ENCODE measurements around the gene PPARG. TPM values are rescaled to one million over a fixed set of nuclear protein-coding genes. Genes with fewer than 3 reads are reported as not detected.

PPARG gene
- total and polyA plus RNA-seq, 4 donors: 5.2 to 15.7 (median 7.0) TPM

DNA sequence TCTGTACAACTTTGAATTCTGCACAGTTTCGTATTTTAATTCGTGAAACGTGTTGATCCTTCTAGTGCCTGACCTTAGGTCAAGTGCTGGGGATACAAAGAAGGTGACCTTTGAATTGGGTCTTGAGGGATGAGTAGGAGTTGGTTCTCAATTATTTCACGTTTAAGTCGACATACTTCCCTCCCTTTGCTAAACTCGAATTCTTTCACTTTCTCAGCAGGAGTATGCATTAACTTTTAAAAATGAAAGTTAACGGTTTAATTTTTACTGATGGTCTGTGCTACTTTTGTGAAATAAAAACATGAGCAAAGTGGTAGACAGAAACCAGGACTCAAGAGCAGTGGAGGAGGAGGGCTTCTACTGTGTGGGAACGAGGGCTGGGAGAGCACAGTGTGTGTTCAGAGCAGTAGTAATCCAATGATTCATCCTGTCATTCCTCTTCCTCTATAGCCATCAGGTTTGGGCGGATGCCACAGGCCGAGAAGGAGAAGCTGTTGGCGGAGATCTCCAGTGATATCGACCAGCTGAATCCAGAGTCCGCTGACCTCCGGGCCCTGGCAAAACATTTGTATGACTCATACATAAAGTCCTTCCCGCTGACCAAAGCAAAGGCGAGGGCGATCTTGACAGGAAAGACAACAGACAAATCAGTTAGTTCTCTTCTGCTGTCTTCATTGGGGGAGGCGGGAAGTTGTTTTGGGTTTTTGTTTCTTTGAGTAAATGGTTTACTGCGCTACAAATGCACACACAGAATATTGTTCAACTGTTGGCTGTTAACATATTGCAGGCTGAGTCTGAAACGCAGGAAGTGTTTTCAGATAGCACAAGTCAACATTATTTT, 116.8 kb downstream of the PPARG start:
- H3K4me3 ChIP-seq (ENCODE audit: low read depth in 1 of 3, low read length in 3 of 3): peak overlapping the region; percentile 46 to 64 (median 49)
- WGBS: 17% methylated on average over 20 of the region's 20 CpGs

More for the DNA sequence above, 116.8 kb downstream of the PPARG start:
- peaks cover 7 to 46% (median 42%) of the 10 kb centered on the region in 4 donors for H3K4me1 ChIP-seq (ENCODE audit: control insufficient read depth in 4 of 4, insufficient read depth in 4 of 4, low read length in 3 of 4)
- TF ChIP-seq FOXA2 (IDR thresholded peaks at IDR 0.05): peak; percentile 35
- peak; percentile 97 for TF ChIP-seq HNF4A (conservative IDR thresholded peaks at IDR 0.05)
- TF ChIP-seq NR2F2 (IDR thresholded peaks at IDR 0.05): peak; percentile 96
- TF ChIP-seq, protein P1, sequence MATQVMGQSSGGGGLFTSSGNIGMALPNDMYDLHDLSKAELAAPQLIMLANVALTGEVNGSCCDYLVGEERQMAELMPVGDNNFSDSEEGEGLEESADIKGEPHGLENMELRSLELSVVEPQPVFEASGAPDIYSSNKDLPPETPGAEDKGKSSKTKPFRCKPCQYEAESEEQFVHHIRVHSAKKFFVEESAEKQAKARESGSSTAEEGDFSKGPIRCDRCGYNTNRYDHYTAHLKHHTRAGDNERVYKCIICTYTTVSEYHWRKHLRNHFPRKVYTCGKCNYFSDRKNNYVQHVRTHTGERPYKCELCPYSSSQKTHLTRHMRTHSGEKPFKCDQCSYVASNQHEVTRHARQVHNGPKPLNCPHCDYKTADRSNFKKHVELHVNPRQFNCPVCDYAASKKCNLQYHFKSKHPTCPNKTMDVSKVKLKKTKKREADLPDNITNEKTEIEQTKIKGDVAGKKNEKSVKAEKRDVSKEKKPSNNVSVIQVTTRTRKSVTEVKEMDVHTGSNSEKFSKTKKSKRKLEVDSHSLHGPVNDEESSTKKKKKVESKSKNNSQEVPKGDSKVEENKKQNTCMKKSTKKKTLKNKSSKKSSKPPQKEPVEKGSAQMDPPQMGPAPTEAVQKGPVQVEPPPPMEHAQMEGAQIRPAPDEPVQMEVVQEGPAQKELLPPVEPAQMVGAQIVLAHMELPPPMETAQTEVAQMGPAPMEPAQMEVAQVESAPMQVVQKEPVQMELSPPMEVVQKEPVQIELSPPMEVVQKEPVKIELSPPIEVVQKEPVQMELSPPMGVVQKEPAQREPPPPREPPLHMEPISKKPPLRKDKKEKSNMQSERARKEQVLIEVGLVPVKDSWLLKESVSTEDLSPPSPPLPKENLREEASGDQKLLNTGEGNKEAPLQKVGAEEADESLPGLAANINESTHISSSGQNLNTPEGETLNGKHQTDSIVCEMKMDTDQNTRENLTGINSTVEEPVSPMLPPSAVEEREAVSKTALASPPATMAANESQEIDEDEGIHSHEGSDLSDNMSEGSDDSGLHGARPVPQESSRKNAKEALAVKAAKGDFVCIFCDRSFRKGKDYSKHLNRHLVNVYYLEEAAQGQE (IDR thresholded peaks at IDR 0.05): peak; percentile 64
- peak; percentile 69 to 76 for TF ChIP-seq RAD21 (IDR thresholded peaks at IDR 0.05)
- TF ChIP-seq, protein P2, sequence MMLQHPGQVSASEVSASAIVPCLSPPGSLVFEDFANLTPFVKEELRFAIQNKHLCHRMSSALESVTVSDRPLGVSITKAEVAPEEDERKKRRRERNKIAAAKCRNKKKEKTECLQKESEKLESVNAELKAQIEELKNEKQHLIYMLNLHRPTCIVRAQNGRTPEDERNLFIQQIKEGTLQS (IDR thresholded peaks at IDR 0.05): peak; percentile 98
- peak; percentile 100 for TF ChIP-seq JUND (IDR thresholded peaks at IDR 0.05)
- peak; percentile 89 for TF ChIP-seq TAF1 (conservative IDR thresholded peaks at IDR 0.05)
- peak; percentile 82 for TF ChIP-seq YY1 (IDR thresholded peaks at IDR 0.05)
- TF ChIP-seq, protein P3, sequence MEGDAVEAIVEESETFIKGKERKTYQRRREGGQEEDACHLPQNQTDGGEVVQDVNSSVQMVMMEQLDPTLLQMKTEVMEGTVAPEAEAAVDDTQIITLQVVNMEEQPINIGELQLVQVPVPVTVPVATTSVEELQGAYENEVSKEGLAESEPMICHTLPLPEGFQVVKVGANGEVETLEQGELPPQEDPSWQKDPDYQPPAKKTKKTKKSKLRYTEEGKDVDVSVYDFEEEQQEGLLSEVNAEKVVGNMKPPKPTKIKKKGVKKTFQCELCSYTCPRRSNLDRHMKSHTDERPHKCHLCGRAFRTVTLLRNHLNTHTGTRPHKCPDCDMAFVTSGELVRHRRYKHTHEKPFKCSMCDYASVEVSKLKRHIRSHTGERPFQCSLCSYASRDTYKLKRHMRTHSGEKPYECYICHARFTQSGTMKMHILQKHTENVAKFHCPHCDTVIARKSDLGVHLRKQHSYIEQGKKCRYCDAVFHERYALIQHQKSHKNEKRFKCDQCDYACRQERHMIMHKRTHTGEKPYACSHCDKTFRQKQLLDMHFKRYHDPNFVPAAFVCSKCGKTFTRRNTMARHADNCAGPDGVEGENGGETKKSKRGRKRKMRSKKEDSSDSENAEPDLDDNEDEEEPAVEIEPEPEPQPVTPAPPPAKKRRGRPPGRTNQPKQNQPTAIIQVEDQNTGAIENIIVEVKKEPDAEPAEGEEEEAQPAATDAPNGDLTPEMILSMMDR (IDR thresholded peaks at IDR 0.05; ENCODE audit: low read depth, low read length, missing input control): no peak
- no peak for TF ChIP-seq FOXA1 (IDR thresholded peaks at IDR 0.05)
- TF ChIP-seq, protein P4, sequence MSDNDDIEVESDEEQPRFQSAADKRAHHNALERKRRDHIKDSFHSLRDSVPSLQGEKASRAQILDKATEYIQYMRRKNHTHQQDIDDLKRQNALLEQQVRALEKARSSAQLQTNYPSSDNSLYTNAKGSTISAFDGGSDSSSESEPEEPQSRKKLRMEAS (IDR thresholded peaks at IDR 0.05): peak; percentile 91
- peak in 1 of 2 donors; percentile 69 for TF ChIP-seq GABPA (IDR thresholded peaks at IDR 0.05 in 1 of 2, conservative IDR thresholded peaks at IDR 0.05 in 1 of 2)
- peak; percentile 93 for TF ChIP-seq HNF4G (IDR thresholded peaks at IDR 0.05)
- peak; percentile 95 for TF ChIP-seq SP1 (IDR thresholded peaks at IDR 0.05)
- TF ChIP-seq EGR1 (IDR thresholded peaks at IDR 0.05; ENCODE audit: low read depth in 2 of 2): peak in 1 of 2 donors; percentile 84
- peak; percentile 96 for TF ChIP-seq RXRA (IDR thresholded peaks at IDR 0.05)
- TF ChIP-seq, protein P5, sequence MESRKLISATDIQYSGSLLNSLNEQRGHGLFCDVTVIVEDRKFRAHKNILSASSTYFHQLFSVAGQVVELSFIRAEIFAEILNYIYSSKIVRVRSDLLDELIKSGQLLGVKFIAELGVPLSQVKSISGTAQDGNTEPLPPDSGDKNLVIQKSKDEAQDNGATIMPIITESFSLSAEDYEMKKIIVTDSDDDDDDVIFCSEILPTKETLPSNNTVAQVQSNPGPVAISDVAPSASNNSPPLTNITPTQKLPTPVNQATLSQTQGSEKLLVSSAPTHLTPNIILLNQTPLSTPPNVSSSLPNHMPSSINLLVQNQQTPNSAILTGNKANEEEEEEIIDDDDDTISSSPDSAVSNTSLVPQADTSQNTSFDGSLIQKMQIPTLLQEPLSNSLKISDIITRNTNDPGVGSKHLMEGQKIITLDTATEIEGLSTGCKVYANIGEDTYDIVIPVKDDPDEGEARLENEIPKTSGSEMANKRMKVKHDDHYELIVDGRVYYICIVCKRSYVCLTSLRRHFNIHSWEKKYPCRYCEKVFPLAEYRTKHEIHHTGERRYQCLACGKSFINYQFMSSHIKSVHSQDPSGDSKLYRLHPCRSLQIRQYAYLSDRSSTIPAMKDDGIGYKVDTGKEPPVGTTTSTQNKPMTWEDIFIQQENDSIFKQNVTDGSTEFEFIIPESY (IDR thresholded peaks at IDR 0.05): peak; percentile 79
- H3K36me3 ChIP-seq (ENCODE audit: control insufficient read depth in 4 of 4, insufficient read depth in 3 of 4, low read depth in 1 of 4, low read length in 3 of 4): no peaks in the 10 kb centered on the region
- peak overlapping the region; percentile 87 to 88 for H3K27ac ChIP-seq (ENCODE audit: low read depth in 1 of 2, low read length in 2 of 2)
- H3K9me3 ChIP-seq (ENCODE audit: control insufficient read depth in 4 of 4, low read length in 3 of 4): no peaks in the 10 kb centered on the region
- DNase-seq (ENCODE audit: low spot score): peak; percentile 73
- peak overlapping the region; percentile 39 to 77 for H3K9ac ChIP-seq (ENCODE audit: low read depth in 1 of 2, low read length in 2 of 2)
- H3K27me3 ChIP-seq (ENCODE audit: control insufficient read depth in 4 of 4, insufficient read depth in 4 of 4, low read length in 3 of 4): no peaks in the 10 kb centered on the region
